CD4-positive, alpha-beta T cell treated with Interleukin-6 for 4 hours (primary cell): Measurements from ENCODE around the gene SIGLEC1.

Source experiments
- DNase-seq: peaks from one replicate; pipeline ENCODE4 v3.0.0-alpha.2; 2020; ENCODE audit warnings: mixed read lengths

The SIGLEC1 gene

DNA sequence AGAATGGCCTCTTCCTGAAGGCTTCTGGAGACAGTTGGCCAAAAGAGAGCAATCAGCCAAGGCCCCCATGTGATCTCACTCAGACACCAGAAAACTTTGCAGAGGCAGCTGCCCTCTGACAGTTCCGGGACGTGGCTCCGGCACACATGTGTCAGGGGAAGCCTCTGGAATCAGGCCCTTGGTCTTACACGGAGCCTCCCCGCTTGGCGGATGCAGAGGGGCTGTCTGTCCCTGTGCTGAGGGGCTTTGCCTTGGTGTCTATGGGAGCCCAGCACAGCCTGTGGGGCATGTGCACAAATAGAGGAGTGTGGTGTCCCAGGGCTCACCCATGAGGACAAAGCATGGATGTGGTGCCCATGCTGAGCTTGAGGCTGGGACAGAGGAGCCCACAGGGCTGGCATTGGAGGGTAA lies 13.8 kb downstream of the SIGLEC1 start:
- DNase-seq: no peak

DNA sequence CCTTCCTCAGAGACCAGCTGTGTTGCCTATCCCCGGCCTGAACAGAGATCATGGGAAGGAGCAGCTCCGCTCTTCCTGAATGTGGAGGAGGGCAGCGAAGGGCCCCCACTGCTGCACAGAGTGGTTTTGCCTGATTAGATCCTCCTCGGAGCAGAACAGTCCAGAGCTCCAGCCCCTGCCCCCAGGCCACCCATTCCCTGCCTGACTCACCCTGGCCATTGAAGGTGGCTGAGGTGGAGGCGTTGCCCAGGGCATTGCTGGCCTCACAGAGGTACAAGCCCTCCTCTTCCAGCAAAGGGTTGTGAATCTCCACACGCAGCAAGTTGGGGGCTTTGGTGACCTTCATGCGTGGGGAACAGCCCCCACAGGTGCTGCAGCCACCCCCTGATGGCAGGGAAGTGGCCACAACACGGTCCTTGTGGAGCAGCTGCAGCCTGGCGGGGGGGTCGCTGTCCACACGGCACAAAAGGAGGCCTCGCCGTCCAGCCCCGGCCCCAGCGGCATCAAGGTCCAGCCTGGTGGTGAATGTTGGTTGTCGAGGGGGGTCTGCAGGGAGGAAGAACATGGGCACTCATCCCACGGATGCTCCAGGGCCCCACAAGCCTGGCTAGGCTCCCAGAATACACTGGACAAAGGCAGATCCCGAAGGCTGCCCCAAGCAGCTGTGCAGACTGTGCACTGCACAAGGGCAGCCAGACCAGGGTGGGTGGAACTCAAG lies 14.7 kb downstream of the SIGLEC1 start:
- DNase-seq: no peak

DNA sequence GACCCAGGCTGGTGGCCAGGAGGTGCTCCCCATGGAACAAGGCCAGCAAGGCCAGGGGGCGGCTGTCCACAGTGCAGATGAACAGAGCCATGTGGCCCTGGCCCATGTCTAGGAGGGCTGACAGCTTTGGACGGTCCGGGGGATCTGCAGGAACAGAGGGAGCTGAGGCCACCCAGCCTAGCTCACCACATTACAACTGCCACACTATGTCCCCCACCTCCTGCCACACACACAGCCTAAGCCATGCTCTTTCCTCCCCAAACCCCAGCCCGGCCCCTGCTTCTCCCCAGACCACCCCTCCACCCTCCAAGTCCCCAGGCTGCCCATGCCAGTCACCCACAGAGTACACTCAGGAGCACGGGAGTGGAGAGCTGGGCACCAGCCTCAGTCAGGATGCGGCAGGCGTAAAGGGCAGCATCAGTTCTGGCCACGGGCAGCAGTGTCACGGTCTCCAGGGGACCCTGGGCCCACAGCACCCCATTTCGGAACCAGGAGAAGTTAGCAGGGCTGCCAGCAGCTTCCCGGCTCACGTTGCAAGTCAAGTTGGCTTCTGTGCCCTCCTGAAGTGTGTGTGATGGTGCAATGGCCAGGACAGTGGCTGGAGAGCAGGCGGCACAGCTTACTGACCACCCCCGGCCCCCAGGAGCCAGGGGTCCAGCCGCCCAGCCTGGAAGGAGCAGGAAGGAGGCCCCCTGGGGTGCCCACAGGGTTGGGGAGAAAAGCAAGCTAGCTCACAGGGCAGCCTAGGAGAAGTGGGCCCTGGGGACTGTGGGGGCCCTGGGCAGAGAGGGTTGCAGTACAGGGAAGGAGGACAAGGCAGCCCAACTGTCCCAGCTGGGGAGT lies 15.4 kb downstream of the SIGLEC1 start:
- no peak for DNase-seq

DNA sequence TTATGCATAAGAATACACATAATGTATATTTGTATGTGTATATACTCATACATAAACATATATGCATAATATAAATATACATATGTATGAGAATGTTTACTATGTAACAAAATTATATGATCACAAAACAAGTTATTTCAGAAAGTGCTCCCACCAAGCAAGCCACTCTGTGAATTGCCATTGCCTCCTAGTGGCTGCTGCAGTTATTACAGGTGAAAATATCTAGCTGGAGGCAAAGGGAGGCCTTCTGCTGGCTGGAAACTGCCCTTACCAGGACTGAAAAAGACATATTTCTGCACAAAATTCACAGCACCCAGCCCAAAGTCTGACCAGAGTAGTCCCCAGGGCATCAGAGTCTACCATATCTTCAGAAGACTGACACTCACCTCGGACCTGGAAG lies 16.2 kb downstream of the SIGLEC1 start:
- no peak for DNase-seq

DNA sequence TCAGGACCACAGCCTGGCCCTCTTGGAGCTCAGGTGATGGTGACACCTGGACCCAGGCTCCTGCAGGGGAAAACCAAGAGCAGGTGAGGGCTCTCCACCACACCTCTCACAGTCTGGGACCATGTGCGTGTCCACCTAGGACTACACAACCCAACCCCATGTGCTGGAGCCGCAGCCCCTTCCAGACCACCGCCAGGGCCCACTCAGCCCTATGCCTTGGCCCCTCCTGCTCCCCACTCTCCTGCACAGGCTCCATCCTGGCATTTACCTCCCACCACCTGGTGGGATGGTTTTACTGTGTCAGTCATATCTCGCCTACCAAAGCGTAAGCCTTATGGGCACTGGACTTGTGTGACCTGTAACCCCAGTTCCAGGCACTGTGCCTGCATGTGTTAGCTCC lies 17.5 kb downstream of the SIGLEC1 start:
- DNase-seq: no peak

DNA sequence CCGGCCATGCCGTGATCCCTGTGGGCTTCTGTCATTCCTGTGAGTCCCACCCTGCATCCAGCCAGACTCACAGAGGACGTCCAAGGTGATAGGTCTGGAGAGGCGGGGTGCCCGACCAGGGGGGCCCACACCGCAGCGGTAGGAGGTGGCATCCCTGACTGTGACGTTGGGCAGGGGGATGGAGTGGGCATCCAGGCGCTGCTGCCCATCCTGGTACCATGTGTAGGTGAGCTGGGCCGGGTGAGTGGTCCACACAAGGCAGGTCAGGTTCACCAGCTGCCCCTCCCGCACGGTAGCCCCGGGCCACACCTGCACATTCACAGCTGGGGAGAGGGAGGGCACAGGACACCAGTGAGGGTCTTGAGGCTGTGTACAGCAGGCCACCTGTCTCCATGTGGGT lies 19.0 kb downstream of the SIGLEC1 start:
- no peak for DNase-seq

DNA sequence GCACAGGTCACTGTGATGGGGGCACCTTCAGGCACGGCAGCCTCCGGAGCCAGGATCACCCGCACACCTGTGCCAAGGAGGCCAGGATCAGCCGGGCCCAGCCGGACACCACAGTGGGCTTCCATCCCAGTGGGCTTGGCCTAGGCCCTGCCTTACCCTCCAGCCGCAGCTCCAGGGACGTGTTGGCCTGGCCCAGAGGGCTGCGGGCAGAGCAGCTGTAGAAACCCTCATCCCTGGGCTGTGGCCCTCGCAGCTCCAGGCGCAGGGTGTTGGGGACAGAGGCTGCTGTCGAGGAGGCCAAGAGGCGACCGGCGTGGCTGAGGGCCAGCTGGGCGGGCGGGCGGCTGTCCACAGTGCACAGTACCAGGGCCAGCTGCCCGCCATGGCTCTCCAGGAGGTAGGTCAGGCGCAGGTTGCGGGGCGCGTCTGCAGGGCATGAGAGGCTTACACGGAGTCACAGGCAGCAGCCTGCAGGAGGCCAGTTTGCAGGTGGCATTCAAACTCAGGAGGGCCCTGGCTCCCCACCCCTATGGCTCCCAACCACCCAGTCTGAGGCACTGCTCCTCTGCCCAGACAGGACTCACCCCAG lies 19.6 kb downstream of the SIGLEC1 start:
- DNase-seq: no peak

DNA sequence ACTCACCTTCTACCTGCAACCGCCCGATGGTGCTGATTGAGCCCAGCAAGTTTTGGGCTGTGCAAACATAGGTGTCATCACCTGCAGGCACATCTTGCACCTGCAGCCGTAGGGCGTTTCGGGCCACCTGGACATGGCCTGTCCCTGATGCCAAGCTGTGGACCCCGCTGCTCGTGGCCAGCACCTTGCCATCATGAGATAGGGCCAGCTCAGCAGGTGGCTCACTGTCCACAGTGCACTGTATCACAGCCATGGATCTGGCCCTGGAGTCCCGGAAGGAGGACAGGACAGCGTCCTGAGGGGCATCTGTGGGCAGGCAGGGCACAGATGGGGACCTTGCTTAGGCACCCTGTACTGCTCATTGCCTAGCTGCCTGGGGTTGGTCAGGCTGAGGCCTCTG lies 20.5 kb downstream of the SIGLEC1 start:
- DNase-seq: no peak

DNA sequence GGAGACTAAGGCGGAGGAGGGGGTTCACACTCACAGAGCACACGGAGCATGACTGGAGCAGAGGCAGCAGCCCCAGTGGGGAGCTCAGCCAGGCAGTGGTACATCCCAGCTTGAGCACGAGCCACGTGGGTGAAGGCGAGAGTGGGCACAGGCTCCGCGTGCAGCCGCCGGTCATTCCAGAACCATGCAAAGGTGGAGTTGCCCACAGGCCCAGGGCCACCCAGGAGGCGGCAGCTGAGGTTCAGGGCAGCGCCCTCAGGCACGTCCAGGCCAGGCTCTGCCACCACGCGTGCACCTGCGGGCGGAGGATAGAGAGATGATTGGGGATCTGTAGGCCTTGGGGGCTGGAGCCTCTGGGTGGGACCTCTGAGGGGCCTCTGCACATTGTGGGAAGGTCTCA lies 21.1 kb downstream of the SIGLEC1 start:
- no peak for DNase-seq

DNA sequence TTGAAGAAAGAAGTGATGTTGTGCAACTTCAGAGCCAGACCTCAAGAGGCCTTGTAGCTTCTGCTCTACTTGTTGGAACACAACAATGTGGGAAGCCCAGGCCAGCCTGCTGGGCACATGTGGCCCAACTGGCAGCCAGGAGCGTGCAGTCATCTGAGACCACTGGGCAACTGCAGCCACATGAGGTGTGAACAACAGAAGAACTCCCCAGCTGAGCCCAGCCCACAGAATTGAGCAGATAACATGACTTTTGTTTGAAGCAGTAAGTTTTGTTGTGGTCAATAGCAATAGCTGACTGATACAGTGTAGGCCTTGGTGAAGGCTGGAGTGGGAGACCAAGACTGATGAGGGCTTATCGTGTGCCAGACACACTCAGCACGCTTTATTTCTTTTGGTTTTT lies 22.0 kb downstream of the SIGLEC1 start:
- no peak for DNase-seq

DNA sequence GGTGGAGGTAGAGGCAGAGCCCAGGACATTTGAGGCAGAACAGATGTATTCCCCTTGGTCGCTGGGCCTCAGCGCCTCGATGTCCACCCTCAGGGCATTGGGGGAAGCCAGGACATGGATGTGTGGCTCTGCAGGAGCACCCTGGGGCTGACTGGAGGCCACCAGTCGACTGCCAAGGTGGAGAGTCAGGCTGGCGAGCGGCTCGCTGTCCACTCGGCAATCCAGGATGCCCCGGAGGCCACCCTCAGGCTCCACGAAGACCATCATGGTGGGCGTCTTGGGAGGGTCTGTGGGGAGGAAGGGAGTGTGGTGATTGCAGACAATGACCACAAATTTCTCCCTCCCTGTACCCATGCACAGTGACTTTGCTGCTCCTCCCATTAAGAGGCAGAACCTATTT lies 22.4 kb downstream of the SIGLEC1 start:
- DNase-seq: no peak

DNA sequence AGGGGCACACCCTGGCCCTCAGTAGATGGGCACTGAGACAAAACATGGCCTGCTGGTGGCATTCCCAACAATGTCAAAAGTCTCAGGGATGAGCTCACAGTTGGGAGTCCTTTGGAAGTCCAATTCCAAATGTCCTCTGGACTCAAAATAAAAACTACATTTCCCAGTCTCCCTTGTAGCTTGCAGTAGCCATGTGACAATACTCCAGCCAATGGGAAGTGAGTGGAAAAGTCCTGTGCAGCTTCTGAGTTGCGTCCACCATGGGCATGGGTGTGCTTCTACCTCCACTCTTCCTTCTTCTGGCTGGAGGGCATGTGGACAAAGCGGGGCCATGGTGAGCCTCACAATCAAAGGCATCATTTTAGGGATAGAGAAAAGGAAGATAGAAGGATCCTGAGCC lies 24.7 kb downstream of the SIGLEC1 start:
- DNase-seq: no peak

DNA sequence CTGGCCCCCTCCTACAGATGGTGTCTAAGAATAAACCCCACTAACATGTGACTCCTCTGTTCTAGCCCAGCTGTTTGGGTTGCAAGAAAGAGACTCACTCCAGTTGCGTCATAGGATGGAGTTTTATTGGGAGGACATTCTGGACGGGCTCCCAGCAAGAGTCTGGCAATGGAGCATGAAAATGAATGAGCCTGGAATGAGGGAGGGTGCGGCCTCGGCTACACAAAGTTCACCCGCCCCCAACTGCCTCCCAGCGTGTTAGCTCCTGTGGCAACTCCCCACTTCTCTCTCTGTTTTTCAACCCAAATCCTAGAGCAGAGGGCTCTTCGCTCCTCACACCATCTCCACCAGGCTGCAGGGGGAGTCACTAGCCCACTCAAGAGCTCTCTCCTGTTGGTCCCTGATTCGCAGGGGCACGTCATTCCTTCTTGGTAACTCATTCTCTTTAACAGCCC lies 25.5 kb downstream of the SIGLEC1 start:
- no peak for DNase-seq

DNA sequence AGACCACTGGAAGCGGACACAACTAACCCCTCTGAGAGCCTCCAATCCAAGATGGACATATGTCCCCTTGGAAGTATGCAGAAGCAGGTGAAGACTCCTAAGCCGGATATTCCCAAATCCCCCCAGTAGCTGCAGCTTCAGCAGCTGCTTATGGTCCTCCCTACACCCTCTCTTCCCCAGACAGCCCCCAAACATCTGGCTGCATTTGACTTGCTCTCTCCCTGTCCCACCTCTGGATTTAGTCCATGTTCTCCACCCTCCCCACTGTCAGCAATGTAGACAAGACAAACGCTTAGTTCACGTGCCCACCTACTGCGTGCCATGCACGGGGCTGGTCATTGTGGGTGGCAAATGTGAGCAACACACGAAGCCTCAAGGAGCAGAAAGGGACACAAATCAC lies 26.0 kb downstream of the SIGLEC1 start:
- DNase-seq: no peak

DNA sequence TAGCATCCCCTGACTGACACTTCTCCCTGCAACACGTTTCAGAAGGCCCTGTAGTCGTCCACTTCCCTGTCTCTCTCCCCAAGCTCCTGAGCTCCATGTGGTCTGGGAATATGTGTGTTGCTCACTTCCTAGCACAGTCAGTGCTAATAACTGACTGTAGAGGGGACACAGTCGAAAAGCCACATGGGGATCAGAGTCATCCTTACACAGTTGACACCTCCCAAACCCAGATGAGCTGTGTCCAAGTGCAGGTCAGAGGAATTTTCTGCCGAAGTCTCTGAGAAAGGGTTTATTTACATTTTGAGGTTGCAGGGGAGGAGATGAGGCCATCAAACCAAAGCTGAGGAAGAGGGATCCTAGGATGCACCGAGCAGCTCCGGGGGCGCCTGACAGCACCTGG lies 27.1 kb downstream of the SIGLEC1 start:
- no peak for DNase-seq

DNA sequence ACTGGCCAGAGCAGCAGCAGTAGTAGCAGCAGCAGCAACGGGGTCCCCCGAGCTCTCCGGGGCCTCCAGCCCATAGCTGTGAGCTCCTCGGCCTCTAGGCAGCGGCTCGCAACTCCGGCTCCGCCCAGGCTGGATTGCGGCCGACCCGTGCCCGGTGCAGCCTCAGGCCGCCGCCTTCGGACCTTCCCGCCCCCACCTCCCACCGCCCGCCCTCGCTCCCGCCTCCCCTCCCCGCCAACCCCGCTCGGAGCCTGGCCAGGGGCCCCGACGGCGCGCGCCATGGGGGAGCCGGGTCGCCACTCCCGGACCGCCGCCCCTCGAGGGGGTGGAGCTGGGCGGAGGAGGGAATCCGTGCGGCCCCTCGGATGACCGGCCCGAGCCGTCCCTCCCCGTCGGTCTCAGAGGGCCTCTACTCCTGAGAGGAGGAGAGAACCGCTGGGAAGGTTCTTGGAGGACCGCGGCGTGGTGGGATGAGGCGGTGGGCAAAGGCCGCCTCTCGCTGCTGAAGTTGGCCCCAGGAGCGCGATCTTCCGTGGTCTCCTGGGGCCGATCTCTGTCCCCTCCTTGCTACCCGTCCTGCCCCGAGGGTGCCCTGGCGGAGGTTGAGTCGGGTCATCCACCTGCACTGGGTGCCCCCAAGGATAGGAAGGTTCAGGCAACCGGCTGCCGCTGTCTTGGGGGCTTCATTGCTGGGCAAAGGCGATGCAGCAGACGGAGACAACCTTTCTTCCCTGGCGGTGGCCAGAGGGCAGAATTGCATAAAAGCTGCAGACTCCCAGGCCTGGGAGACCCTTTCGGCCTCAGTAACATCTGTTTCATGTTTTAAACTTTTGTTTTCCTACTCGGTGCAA lies 30.2 kb downstream of the SIGLEC1 start, which contains the start of gene ADAM33:
Gene ADAM33 (minus strand): TSS at position 80 of the 851 bp plus-strand sequence. CDS start 6 bp downstream, at position 74.
- DNase-seq: no peak

DNA sequence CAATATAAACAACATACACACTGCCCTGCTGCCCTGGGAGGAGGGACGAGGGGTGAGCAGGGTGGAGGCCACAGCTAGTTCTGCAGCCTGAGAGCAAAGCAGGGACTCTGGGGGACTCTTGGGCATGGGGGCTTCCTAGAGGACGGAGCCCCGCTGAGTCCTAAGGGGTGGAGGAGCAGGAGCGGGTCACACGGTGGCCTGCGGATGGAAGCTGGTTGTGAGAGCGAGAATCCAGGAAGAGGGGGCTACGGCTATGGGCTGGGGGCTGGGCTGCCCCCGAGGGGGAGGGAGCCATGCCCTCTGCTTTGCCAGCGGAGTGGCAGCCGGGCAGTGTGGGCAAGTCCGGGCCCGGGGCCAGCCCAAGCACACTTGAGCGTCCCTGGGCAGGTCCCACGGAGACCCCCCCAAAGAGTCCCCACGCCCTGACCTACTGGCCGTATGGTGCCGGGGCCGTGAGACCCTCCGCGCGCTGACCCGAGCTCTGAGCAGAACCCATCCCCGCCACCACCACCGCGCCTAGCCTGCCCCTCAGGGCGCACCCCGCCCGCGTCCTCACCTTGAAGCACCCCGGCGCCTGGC lies 31.0 kb downstream of the SIGLEC1 start:
- no peak for DNase-seq

DNA sequence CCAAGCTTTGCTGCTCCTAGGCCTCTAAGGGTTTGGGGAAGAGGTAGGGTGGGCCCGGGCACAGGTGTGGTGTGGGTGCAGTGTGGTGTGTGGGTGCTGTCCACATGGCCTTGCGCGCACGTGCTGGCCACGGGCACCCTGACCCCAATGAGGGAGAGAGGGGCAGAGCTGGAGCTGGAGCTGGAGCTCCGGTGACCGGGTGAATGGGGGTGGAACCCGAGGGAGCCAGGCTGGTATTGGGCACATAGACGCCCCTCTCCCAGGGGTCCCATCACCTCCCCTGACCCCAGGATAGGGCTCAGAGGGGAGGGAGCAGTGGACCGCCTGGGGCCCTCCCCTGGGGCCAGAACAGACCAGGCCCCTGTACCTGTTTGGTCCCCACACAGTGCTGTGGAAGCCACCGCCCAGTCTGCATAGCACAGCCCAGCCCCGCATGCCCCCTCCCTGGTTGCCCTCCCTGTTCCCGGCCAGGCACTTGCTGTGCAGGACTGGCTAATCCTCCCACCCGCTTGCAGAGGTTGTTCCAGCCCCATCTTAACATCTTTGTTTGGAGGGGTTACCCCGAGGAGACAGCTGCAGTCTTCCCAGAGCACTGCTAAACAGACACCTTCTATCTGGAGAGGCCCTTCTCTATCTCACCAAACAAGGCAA lies 31.6 kb downstream of the SIGLEC1 start:
- no peak for DNase-seq

DNA sequence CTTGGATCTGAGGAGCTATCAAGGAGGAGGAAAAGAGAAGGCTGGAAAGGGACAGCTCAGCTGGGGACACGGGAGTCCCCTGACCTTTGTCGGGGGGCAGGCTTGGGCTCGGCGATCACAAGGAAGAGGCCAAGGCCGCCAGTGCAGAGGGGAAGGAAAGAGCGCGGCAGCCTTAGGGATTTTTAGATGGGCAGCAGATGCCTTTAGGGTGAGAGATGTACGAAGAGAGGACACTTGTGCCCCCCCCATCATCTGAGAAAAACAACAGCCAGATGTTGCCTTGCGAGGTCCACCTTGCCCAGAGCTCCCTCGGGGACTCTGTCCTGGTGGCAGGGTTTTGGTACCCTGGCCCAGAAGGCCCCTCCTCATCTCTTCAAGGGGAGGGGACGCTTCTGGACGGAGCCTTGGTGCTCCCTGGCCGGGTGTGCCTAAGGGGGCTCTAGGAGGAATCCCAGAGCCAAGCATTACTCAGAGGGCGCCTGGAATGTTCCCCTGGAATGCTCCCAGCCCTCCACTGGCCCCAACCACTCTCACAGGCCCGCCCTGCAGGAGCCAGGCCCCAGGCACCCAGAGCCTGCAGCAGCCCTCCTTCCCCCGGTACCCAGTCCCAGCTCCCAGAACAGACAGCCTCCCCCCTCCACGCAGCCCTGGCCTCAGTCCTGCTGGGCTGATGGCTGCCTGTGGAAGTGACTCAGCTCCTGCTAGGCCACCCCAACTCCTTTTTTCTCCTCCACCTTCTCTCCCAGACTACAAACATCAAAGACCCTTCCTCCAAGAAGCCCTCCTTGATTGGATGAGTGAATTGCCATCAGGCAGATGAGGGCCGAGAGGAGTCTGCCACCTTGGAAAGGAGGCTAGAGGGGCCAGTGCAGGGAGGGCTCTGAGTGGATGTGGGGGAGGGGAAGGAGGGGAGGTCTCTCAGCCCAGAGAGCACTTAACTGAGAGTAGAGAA lies 32.4 kb downstream of the SIGLEC1 start:
- DNase-seq: no peak

DNA sequence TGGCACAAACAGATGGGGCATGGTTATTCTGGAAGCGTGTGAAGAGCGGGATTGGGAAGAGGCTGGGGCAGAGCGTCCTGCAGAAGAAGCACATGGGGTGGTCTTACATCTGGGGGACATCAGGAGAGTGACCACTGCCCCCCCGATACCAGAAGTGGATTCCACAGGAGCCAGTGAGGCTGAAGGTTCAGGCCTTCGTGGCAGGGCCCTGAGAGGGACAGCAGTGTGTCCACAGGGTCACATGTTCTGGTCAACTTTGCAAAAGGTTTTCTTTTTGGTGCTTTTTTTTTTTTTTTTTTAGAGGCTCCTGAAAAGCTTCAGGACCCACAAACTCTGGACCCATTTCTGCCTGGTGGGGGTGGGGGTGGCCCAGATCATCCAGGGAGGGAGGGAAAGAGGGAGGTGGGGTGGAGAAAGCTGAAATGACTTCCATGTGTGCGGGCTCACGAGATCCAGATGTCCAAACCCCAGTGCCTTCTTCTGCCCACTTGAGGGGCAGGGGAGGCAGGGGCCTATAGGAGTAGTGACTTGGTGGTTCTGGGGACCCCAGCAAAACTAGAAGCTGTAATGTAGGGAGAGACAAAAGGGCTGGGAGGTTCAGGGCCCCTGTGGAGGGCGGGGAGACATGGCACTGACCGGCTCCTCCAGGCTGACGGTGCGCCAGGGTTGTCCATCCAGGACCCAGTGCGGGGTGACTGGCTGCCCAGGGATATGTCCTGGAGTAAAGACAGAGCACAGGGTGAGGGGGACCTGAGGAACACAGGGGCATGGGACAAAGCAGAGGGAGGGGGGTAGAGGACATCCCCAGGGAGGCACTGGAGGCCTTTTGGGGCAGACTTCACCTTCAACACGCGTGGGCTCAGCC lies 33.3 kb downstream of the SIGLEC1 start:
- no peak for DNase-seq
